Glutamatergic neuron (in vitro differentiated cells): ENCODE data around the gene SLCO6A1. TPM values are rescaled to one million over a fixed set of nuclear protein-coding genes. Genes with fewer than 3 reads are reported as not detected.

Source experiments
- DNase-seq: peaks from one replicate; pipeline ENCODE4 v3.0.0; 2022
- H3K27ac Mint-ChIP-seq: one replicate; pipeline ENCODE4 v1.8.0; 2020; ENCODE audit warnings: mild to moderate bottlenecking, mixed read lengths, inconsistent platforms; ENCODE audit not compliant: unreplicated experiment
- H3K27me3 Mint-ChIP-seq: one replicate; pipeline ENCODE4 v1.8.0; 2020; ENCODE audit warnings: mild to moderate bottlenecking, moderate library complexity, mixed read lengths, inconsistent platforms; ENCODE audit not compliant: unreplicated experiment
- H3K36me3 Mint-ChIP-seq: one replicate; pipeline ENCODE4 v1.8.0; 2020; ENCODE audit warnings: mild to moderate bottlenecking, mixed read lengths, inconsistent platforms; ENCODE audit not compliant: unreplicated experiment
- H3K4me1 Mint-ChIP-seq: one replicate; pipeline ENCODE4 v1.8.0; 2020; ENCODE audit warnings: mild to moderate bottlenecking, low read depth, mixed read lengths, inconsistent platforms; ENCODE audit not compliant: unreplicated experiment
- H3K4me3 Mint-ChIP-seq: one replicate; pipeline ENCODE4 v1.8.0; 2020; ENCODE audit warnings: mild to moderate bottlenecking, mixed read lengths, inconsistent platforms; ENCODE audit not compliant: unreplicated experiment
- H3K9me3 Mint-ChIP-seq: one replicate; pipeline ENCODE4 v1.8.0; 2020; ENCODE audit warnings: mild to moderate bottlenecking, moderate library complexity, mixed read lengths, inconsistent platforms; ENCODE audit not compliant: unreplicated experiment
- total RNA-seq: library from RNA; stranded (reverse); fragmentation: NEBNext Ultra II Directional; extraction: Animal tissue kit (Norgen Biotek cat#: 25700); gene quantifications from one replicate; pipeline ENCODE4 v1.2.1, GENCODE V29; 2021; ENCODE audit not compliant: unreplicated experiment
- TF ChIP-seq, protein P1 (sequence below): fragments of 200-600 bp; sonication (generic); IDR thresholded peaks from one replicate; pipeline ENCODE4 v1.5.0; 2021; ENCODE audit not compliant: partially characterized antibody, unreplicated experiment

Gene SLCO6A1
- total RNA-seq, 1 donor from 2014 or later, result 1.6 TPM

DNA sequence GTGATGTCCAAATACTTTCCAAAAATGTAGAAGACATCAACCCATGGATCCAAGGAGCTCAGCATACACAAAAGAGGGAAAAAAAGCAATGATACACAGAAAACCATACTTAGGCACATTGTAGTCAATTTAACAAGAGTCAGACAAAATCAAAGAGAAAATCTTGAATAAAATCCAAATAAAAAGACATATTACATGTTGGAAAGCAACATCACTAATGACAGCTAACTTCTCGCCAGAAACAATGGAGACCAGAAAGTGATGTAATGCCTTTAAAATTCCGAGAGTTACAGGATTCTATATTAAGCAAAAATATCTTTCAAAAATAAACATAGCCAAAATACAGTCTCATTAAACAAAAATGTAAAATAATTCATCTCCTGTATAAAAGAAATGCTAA lies 122.9 kb downstream of the SLCO6A1 start:
- no peaks in the 10 kb centered on the region for H3K4me1 Mint-ChIP-seq
- TF ChIP-seq, protein P1, sequence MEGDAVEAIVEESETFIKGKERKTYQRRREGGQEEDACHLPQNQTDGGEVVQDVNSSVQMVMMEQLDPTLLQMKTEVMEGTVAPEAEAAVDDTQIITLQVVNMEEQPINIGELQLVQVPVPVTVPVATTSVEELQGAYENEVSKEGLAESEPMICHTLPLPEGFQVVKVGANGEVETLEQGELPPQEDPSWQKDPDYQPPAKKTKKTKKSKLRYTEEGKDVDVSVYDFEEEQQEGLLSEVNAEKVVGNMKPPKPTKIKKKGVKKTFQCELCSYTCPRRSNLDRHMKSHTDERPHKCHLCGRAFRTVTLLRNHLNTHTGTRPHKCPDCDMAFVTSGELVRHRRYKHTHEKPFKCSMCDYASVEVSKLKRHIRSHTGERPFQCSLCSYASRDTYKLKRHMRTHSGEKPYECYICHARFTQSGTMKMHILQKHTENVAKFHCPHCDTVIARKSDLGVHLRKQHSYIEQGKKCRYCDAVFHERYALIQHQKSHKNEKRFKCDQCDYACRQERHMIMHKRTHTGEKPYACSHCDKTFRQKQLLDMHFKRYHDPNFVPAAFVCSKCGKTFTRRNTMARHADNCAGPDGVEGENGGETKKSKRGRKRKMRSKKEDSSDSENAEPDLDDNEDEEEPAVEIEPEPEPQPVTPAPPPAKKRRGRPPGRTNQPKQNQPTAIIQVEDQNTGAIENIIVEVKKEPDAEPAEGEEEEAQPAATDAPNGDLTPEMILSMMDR, result no peak
- no peaks in the 10 kb centered on the region for H3K36me3 Mint-ChIP-seq
- H3K27me3 Mint-ChIP-seq, result no peaks in the 10 kb centered on the region
- no peak overlapping the region for H3K27ac Mint-ChIP-seq
- no peak overlapping the region for H3K4me3 Mint-ChIP-seq
- no peak for DNase-seq
- H3K9me3 Mint-ChIP-seq, result no peaks in the 10 kb centered on the region

DNA sequence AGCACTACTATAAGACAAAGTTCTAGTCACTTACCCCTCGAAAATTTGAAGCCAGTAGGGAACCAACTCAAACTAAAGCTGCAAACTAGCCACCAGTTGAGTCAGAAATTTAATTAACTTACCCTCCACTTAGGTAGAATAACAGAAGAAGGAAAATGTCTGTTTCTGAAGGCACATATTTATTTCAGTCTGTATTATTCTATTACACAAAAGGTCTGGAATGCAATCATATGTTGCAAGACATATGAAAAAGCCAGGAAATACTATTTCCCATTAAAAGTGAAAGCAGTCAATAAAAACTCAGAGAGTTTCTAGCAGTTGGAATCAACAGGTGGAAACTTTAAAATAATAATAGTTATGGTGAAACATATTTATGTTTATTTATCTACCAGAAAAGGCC lies 123.5 kb downstream of the SLCO6A1 start:
- Mint-ChIP-seq H3K4me1 (no peaks in the 10 kb centered on the region), H3K27ac (no peak overlapping the region), H3K9me3 (no peaks in the 10 kb centered on the region), H3K27me3 (no peaks in the 10 kb centered on the region), H3K4me3 (no peak overlapping the region), H3K36me3 (no peaks in the 10 kb centered on the region)
- DNase-seq, result no peak
- TF ChIP-seq, protein P1, result no peak

DNA sequence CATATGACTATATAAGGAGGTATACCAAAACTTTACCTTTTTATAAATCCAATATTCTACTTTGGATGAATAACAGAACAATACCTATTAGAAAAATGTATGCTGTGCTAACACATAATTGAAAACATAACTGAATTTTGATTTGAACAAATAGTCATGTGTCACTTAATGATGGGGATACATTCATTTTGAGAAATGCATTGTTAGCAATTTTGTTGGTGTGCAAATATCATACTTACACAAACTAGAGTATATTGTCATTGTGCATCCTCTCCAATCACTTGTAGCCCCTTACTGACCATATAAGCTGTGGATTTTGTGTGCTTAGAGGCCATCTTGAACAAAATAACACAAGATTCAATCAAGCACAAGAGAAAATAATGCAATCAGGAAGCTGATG lies 130.4 kb downstream of the SLCO6A1 start:
- no peak for DNase-seq
- no peaks in the 10 kb centered on the region for H3K4me1 Mint-ChIP-seq
- no peak overlapping the region for H3K4me3 Mint-ChIP-seq
- no peaks in the 10 kb centered on the region for H3K9me3 Mint-ChIP-seq
- no peak overlapping the region for H3K27ac Mint-ChIP-seq
- H3K36me3 Mint-ChIP-seq, result no peaks in the 10 kb centered on the region
- TF ChIP-seq, protein P1, result no peak
- H3K27me3 Mint-ChIP-seq, result no peaks in the 10 kb centered on the region

DNA sequence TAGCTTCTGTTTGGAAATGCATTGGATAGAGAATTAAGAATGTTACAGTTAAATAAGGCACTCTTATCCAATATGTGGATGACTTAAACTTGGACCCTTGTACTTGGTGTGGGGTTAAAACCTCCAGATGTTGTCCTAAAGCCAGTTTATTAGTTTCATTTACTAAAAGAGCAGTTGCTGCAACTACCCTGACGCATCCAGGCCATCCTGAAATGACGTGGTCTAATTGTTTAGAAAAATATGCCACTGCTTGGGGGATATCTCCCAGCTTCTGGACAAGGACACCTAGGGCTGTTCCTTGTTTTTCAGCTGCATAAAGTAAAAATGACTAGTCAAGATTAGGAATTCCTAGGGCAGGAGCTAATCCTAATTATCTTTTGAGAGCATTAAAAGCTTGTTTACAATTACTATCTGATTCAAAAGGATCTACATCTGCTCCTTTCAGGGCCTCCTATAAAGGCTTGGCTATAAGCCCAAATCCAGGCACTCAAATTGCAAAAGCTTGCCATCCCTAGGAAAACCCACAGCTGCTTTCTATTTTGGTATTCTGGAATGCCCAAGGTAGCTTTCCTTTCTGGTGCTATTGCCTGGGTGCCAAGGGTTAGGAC lies 157.0 kb downstream of the SLCO6A1 start:
- Mint-ChIP-seq H3K27me3 (no peaks in the 10 kb centered on the region), H3K4me3 (no peak overlapping the region), H3K9me3 (no peaks in the 10 kb centered on the region), H3K27ac (no peak overlapping the region), H3K4me1 (no peaks in the 10 kb centered on the region), H3K36me3 (no peaks in the 10 kb centered on the region)
- no peak for DNase-seq
- TF ChIP-seq, protein P1, result no peak

DNA sequence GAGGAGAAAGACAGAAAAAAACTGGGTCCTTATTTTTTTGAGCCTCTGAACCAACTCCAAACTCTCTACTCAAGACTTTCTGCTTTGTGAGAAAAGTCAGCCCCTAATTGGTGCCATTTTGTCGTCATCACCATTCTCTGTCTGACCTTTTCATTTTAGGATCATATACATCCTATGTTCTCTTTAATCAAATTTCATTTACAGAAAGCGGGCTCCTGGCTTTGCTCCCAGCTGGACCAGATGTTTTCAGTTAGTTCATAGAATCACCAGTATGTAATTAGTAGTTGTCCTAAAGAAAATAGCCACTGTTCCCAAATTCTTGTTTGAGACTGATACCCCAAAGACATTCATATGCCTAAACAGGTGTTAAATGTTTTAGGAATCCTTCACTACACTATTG lies 174.1 kb downstream of the SLCO6A1 start:
- no peak for DNase-seq
- Mint-ChIP-seq H3K27ac (no peak overlapping the region), H3K36me3 (no peaks in the 10 kb centered on the region), H3K4me3 (no peak overlapping the region), H3K27me3 (no peaks in the 10 kb centered on the region), H3K4me1 (no peaks in the 10 kb centered on the region), H3K9me3 (no peaks in the 10 kb centered on the region)
- TF ChIP-seq, protein P1, result no peak

Other genes starting within 250 kb of the SLCO6A1 start
- 1.5 TPM for gene SLCO4C1, start 202.7 kb downstream of the SLCO6A1 start, total RNA-seq